NT2/D1 (cell line): ENCODE results near the gene USF3.

Experiments used
- YY1 ChIP-seq: IDR thresholded peaks from 2 replicates; pipeline ENCODE4 v1.6.1; 2011; ENCODE audit not compliant: insufficient read length, insufficient read depth
- ZNF274 ChIP-seq: IDR thresholded peaks from 2 replicates; pipeline ENCODE4 v1.6.1; 2011; ENCODE audit warnings: mild to moderate bottlenecking, low read depth, low read length

- TF ChIP-seq YY1 = no peak
- TF ChIP-seq ZNF274 = no peak
These were observed 40.2 kb upstream of the USF3 start for GRCh38 chr3:113736548-113737089.
